Vagina (tissue), 2 donors: ENCODE data around the gene BDKRB1.

Experiments
- CTCF ChIP-seq, 3 experiments: fragments of 450-650 bp in 2 of 3; fragments of 200-600 bp in 1 of 3; sonication (generic) in 1 of 3; IDR thresholded peaks; one replicate each; pipeline ENCODE4 v1.5.1; 2017 to 2019; ENCODE audit warnings: antibody characterized with exemption in 3 of 3, mild to moderate bottlenecking in 2 of 3, moderate library complexity in 2 of 3
- POLR2A ChIP-seq, 2 donors: fragments of 450-650 bp; IDR thresholded peaks; one replicate each; pipeline ENCODE4 v1.6.1; 2017; ENCODE audit warnings: antibody characterized with exemption in 2 of 2, mild to moderate bottlenecking in 2 of 2, moderate library complexity in 2 of 2
- POLR2AphosphoS5 ChIP-seq, 2 donors: sonication (generic); formaldehyde crosslinking; IDR thresholded peaks; one replicate each; pipeline ENCODE4 v1.9.0; 2017; ENCODE audit warnings: antibody characterized with exemption in 2 of 2, mild to moderate bottlenecking in 2 of 2, low read depth in 1 of 2; ENCODE audit not compliant: insufficient read depth in 1 of 2

- TF ChIP-seq CTCF (IDR thresholded peaks at IDR 0.05) (no peak), POLR2AphosphoS5 (IDR thresholded peaks at IDR 0.05; ENCODE audit: insufficient read depth in 1 of 2, low read depth in 1 of 2) (no peak), POLR2A (IDR thresholded peaks at IDR 0.05) (no peak)
Observed at GRCh38 chr14:96252999-96253539, 2.9 kb upstream of the BDKRB1 start.
